ENCODE data around the gene B2M. TPM values are rescaled to one million over a fixed set of nuclear protein-coding genes. Genes with fewer than 3 reads are reported as not detected.
"Not testable (repeated sequence)": the region's sequence is repeated elsewhere in the genome, so short reads cannot be mapped to it uniquely, and the experiment has no call there.

Gene B2M
- total and polyA plus RNA-seq, 2 donors: 6,445 to 8,137 TPM

DNA sequence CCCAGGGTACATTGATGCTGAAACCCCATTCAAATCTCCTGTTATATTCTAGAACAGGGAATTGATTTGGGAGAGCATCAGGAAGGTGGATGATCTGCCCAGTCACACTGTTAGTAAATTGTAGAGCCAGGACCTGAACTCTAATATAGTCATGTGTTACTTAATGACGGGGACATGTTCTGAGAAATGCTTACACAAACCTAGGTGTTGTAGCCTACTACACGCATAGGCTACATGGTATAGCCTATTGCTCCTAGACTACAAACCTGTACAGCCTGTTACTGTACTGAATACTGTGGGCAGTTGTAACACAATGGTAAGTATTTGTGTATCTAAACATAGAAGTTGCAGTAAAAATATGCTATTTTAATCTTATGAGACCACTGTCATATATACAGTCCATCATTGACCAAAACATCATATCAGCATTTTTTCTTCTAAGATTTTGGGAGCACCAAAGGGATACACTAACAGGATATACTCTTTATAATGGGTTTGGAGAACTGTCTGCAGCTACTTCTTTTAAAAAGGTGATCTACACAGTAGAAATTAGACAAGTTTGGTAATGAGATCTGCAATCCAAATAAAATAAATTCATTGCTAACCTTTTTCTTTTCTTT lies 5.8 kb downstream of the B2M start:
- Histone ChIP-seq H3K4me1 (ENCODE audit: control insufficient read depth in 2 of 2, insufficient read depth in 2 of 2, low read length in 2 of 2) (peaks cover 31 to 49% of the 10 kb centered on the region in 2 donors), H3K4me3 (ENCODE audit: low read length in 2 of 2) (no peak overlapping the region)

DNA sequence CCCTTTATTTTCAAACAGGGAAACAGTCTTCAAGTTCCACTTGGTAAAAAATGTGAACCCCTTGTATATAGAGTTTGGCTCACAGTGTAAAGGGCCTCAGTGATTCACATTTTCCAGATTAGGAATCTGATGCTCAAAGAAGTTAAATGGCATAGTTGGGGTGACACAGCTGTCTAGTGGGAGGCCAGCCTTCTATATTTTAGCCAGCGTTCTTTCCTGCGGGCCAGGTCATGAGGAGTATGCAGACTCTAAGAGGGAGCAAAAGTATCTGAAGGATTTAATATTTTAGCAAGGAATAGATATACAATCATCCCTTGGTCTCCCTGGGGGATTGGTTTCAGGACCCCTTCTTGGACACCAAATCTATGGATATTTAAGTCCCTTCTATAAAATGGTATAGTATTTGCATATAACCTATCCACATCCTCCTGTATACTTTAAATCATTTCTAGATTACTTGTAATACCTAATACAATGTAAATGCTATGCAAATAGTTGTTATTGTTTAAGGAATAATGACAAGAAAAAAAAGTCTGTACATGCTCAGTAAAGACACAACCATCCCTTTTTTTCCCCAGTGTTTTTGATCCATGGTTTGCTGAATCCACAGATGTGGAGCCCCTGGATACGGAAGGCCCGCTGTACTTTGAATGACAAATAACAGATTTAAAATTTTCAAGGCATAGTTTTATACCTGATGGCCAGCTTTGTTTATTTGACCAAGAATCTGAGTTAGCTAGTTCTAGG lies 7.0 kb downstream of the B2M start:
- Histone ChIP-seq H3K9me3 (ENCODE audit: control insufficient read depth in 2 of 2, insufficient read depth in 1 of 2, low read length in 1 of 2) (no peaks in the 10 kb centered on the region), H3K27me3 (ENCODE audit: control insufficient read depth in 2 of 2, insufficient read depth in 1 of 2, low read length in 1 of 2) (no peaks in the 10 kb centered on the region), H3K4me3 (ENCODE audit: low read length in 2 of 2) (no peak overlapping the region), H3K27ac (ENCODE audit: low read depth in 1 of 2, low read length in 1 of 2) (peak overlapping the region in 1 of 2 donors; percentile 83), H3K4me1 (ENCODE audit: control insufficient read depth in 2 of 2, insufficient read depth in 2 of 2, low read length in 2 of 2) (peaks cover 31 to 48% of the 10 kb centered on the region in 2 donors), H3K36me3 (ENCODE audit: control insufficient read depth in 2 of 2, insufficient read depth in 2 of 2, low read length in 1 of 2) (peaks cover 38 to 58% of the 10 kb centered on the region in 2 donors)
- 68% methylated on average over 4 of the region's 4 CpGs for WGBS
- no peak for DNase-seq (ENCODE audit: low read depth in 6 of 9, low spot score in 9 of 9)

More for the DNA sequence above, 5.8 kb downstream of the B2M start:
- no peaks in the 10 kb centered on the region for H3K9me3 ChIP-seq (ENCODE audit: control insufficient read depth in 2 of 2, insufficient read depth in 1 of 2, low read length in 1 of 2)
- WGBS: 92% methylated on average over 2 of the region's 2 CpGs
- H3K27me3 ChIP-seq (ENCODE audit: control insufficient read depth in 2 of 2, insufficient read depth in 1 of 2, low read length in 1 of 2): no peaks in the 10 kb centered on the region
- H3K27ac ChIP-seq (ENCODE audit: low read depth in 1 of 2, low read length in 1 of 2): no peak overlapping the region
- peaks cover 38 to 58% of the 10 kb centered on the region in 2 donors for H3K36me3 ChIP-seq (ENCODE audit: control insufficient read depth in 2 of 2, insufficient read depth in 2 of 2, low read length in 1 of 2)
- DNase-seq (ENCODE audit: low read depth in 6 of 9, low spot score in 9 of 9): no peak

DNA sequence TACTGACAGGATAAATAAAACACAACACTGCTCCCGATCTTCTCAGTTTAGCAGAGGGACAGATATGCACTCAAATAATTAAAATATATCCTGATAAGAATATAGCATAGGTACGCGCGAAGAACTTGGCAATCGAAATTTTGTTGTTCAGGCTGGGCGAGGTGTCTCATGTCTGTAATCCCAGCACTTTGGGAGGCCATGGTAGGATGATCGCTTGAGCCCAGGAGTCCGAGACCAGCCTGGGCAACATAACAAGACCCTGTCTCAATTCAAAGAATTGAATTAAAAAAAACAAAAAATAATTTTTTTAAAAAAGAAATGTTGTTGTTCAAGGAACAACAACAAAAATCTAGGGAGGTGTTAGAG lies 7.6 kb downstream of the B2M start:
- H3K27me3 ChIP-seq (ENCODE audit: control insufficient read depth in 2 of 2, insufficient read depth in 1 of 2, low read length in 1 of 2): no peaks in the 10 kb centered on the region
- H3K9me3 ChIP-seq (ENCODE audit: control insufficient read depth in 2 of 2, insufficient read depth in 1 of 2, low read length in 1 of 2): no peaks in the 10 kb centered on the region
- H3K27ac ChIP-seq (ENCODE audit: low read depth in 1 of 2, low read length in 1 of 2): peak overlapping the region in 1 of 2 donors; percentile 83
- no peak for DNase-seq (ENCODE audit: low read depth in 6 of 9, low spot score in 9 of 9)
- peaks cover 28 to 42% of the 10 kb centered on the region in 2 donors for H3K4me1 ChIP-seq (ENCODE audit: control insufficient read depth in 2 of 2, insufficient read depth in 2 of 2, low read length in 2 of 2)
- no peak overlapping the region for H3K4me3 ChIP-seq (ENCODE audit: low read length in 2 of 2)
- WGBS: 96% methylated on average over 8 of the region's 8 CpGs
- H3K36me3 ChIP-seq (ENCODE audit: control insufficient read depth in 2 of 2, insufficient read depth in 2 of 2, low read length in 1 of 2): peaks cover 38 to 53% of the 10 kb centered on the region in 2 donors

DNA sequence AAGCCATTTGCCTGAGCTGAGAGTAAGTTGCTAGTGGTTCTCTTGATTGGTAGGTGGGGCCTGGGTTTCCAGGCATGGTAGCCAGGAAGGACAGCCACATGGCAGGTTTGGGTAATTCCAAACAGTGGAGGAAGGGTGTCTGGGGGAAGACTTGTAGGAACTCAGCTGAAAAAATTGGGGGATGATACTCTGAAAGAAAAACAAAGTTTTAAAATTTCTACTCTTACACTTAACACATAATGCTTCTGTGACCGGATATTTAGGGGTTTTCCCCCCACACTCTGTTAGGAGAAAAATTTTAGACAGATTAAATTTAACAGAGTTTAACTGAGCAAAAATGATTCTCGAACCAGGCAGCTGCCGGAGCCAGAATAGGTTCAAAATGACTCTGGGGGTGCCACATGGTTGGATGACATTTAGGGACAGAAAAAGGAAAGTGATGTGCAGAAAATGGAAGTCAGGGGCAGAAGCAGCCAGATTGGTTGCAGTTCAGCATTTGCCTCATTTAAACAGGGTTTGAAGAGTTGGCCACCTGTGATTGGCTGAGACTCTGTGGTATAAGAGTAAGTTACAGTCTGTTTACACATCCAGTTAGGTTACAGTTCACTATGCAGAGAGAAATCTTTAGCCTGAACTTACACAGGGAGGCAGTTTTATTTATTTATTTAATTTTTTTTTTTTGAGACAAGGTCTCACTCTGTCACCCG lies 8.1 kb downstream of the B2M start:
- H3K27me3 ChIP-seq (ENCODE audit: control insufficient read depth in 2 of 2, insufficient read depth in 1 of 2, low read length in 1 of 2): no peaks in the 10 kb centered on the region

DNA sequence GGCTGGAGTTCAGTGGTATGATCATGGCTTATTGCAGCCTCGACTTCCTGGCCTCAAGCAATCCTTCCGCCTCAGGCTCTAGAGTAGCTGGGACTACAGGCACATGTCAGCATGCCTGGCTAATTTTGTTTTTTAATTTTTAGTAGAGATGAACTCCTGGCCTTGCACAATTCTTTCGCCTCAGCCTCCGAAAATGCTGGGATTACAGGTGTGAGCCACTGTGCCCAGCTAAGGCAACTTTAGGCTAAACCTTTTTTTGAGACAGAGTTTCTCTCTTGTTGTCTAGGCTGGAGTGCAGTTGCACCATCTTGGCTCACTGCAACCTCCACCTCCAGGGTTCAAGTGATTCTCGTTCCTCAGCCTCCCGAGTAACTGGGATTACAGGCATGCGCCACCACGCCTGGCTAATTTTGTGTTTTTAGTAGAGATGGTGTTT lies 8.7 kb downstream of the B2M start:
- 92% methylated on average over 8 of the region's 8 CpGs for WGBS
- H3K9me3 ChIP-seq (ENCODE audit: control insufficient read depth in 2 of 2, insufficient read depth in 1 of 2, low read length in 1 of 2); H3K27me3 ChIP-seq (ENCODE audit: control insufficient read depth in 2 of 2, insufficient read depth in 1 of 2, low read length in 1 of 2); H3K4me3 ChIP-seq (ENCODE audit: low read length in 2 of 2); DNase-seq (ENCODE audit: low read depth in 6 of 9, low spot score in 9 of 9): not testable (repeated sequence)
- H3K4me1 ChIP-seq (ENCODE audit: control insufficient read depth in 2 of 2, insufficient read depth in 2 of 2, low read length in 2 of 2): peaks cover 31 to 44% of the 10 kb centered on the region in 2 donors
- peak overlapping the region; percentile 70 to 83 for H3K27ac ChIP-seq (ENCODE audit: low read depth in 1 of 2, low read length in 1 of 2)
- H3K36me3 ChIP-seq (ENCODE audit: control insufficient read depth in 2 of 2, insufficient read depth in 2 of 2, low read length in 1 of 2): peaks cover 35 to 44% of the 10 kb centered on the region in 2 donors

More for the DNA sequence above, 8.1 kb downstream of the B2M start:
- 83% methylated on average over 4 of the region's 4 CpGs for WGBS
- H3K27ac ChIP-seq (ENCODE audit: low read depth in 1 of 2, low read length in 1 of 2): peak overlapping the region; percentile 74 to 83
- peaks cover 38 to 49% of the 10 kb centered on the region in 2 donors for H3K36me3 ChIP-seq (ENCODE audit: control insufficient read depth in 2 of 2, insufficient read depth in 2 of 2, low read length in 1 of 2)
- DNase-seq (ENCODE audit: low read depth in 6 of 9, low spot score in 9 of 9): peak in 1 of 9 donors; percentile 76
- peaks cover 26 to 42% of the 10 kb centered on the region in 2 donors for H3K4me1 ChIP-seq (ENCODE audit: control insufficient read depth in 2 of 2, insufficient read depth in 2 of 2, low read length in 2 of 2)
- no peaks in the 10 kb centered on the region for H3K9me3 ChIP-seq (ENCODE audit: control insufficient read depth in 2 of 2, insufficient read depth in 1 of 2, low read length in 1 of 2)
- H3K4me3 ChIP-seq (ENCODE audit: low read length in 2 of 2): no peak overlapping the region

DNA sequence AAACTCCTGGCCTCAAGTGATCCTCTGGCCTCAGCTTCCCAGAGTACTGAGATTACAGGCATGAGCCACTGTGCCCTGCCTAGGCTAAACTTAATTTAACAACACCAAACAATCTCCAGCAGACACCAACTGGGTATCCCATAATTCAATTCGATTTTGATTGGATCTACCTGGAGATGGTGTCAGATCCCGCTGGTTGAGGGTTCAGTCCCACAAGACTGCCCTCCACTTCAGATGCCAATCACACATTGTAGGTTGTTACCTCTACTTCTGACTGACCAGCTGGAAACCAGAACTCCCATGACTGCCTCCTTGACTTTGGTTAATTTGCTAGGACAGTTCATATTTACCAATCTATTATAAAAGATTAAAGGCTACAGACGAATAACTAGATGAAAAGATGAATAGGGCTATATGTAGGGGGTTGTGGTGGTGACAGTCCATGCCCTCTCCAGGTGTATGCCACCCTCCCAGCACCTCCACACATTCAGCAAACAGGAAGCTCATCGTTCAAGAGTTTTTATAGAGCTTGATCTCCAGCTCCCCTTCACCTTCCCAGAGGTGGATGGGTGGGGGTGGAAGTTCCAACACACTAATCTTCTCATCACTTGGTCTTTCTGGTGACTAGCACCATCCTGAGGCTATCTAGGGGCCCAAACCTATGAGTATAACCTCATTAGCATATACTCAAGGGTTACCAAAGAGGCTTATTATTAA lies 9.3 kb downstream of the B2M start:
- Histone ChIP-seq H3K4me1 (ENCODE audit: control insufficient read depth in 2 of 2, insufficient read depth in 2 of 2, low read length in 2 of 2) (peaks cover 29 to 46% of the 10 kb centered on the region in 2 donors), H3K27me3 (ENCODE audit: control insufficient read depth in 2 of 2, insufficient read depth in 1 of 2, low read length in 1 of 2) (no peaks in the 10 kb centered on the region), H3K27ac (ENCODE audit: low read depth in 1 of 2, low read length in 1 of 2) (peak overlapping the region; percentile 33 to 83), H3K9me3 (ENCODE audit: control insufficient read depth in 2 of 2, insufficient read depth in 1 of 2, low read length in 1 of 2) (no peaks in the 10 kb centered on the region), H3K4me3 (ENCODE audit: low read length in 2 of 2) (no peak overlapping the region), H3K36me3 (ENCODE audit: control insufficient read depth in 2 of 2, insufficient read depth in 2 of 2, low read length in 1 of 2) (peaks cover 29 to 38% of the 10 kb centered on the region in 2 donors)
- WGBS: 76% methylated on average over 4 of the region's 4 CpGs
- no peak for DNase-seq (ENCODE audit: low read depth in 6 of 9, low spot score in 9 of 9)

DNA sequence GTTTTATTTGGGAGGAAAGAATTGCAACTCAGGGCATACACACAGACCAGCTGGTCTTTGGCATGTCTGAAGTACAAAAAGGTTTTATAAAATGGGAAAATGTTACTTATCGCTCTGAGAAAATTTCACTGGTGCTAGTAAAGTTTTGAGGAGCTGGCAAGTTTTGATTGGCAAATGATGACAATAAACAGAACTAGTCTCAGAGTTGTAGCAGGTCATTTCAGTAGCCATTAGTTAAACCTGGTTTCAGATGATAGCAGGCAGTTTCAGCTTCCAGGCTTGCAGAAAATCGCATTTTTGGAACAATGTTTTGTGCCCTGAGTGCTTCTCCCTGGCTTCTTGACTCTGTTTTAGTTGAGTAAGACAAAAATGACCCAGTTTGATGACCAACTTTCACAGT lies 10.7 kb downstream of the B2M start:
- no peak for DNase-seq (ENCODE audit: low read depth in 6 of 9, low spot score in 9 of 9)
- peaks cover 33 to 50% of the 10 kb centered on the region in 2 donors for H3K4me1 ChIP-seq (ENCODE audit: control insufficient read depth in 2 of 2, insufficient read depth in 2 of 2, low read length in 2 of 2)
- peaks cover 15 to 24% of the 10 kb centered on the region in 2 donors for H3K36me3 ChIP-seq (ENCODE audit: control insufficient read depth in 2 of 2, insufficient read depth in 2 of 2, low read length in 1 of 2)
- H3K9me3 ChIP-seq (ENCODE audit: control insufficient read depth in 2 of 2, insufficient read depth in 1 of 2, low read length in 1 of 2): no peaks in the 10 kb centered on the region
- H3K4me3 ChIP-seq (ENCODE audit: low read length in 2 of 2): no peak overlapping the region
- no peaks in the 10 kb centered on the region for H3K27me3 ChIP-seq (ENCODE audit: control insufficient read depth in 2 of 2, insufficient read depth in 1 of 2, low read length in 1 of 2)
- WGBS: 94% methylated on average over 2 of the region's 2 CpGs
- H3K27ac ChIP-seq (ENCODE audit: low read depth in 1 of 2, low read length in 1 of 2): no peak overlapping the region

DNA sequence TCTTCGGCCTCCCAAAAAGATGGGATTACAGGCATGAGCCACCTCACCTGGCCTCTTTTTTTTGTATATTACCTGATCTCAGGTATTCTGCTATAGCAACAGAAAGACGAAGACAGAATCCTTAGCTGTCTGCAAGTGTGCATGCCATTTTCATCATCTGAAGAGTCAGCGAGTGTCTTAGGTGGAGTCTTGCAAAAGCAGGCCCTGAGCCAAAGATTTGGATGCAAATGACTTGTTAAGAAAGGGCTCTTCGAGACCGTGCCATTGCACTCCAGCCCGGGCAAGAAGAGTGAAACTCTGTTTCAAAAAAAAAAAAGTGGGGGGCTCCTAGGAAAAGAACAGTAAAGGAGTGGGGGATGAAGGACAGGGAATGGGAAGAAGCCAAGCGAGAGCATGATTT lies 14.8 kb downstream of the B2M start:
- no peaks in the 10 kb centered on the region for H3K36me3 ChIP-seq (ENCODE audit: control insufficient read depth in 2 of 2, insufficient read depth in 2 of 2, low read length in 1 of 2)
- peaks cover 30 to 42% of the 10 kb centered on the region in 2 donors for H3K4me1 ChIP-seq (ENCODE audit: control insufficient read depth in 2 of 2, insufficient read depth in 2 of 2, low read length in 2 of 2)
- H3K4me3 ChIP-seq (ENCODE audit: low read length in 2 of 2): peak overlapping the region in 1 of 2 donors; percentile 19
- WGBS: 56% methylated on average over 7 of the region's 7 CpGs
- peak overlapping the region; percentile 91 to 98 for H3K27ac ChIP-seq (ENCODE audit: low read depth in 1 of 2, low read length in 1 of 2)
- no peaks in the 10 kb centered on the region for H3K27me3 ChIP-seq (ENCODE audit: control insufficient read depth in 2 of 2, insufficient read depth in 1 of 2, low read length in 1 of 2)
- H3K9me3 ChIP-seq (ENCODE audit: control insufficient read depth in 2 of 2, insufficient read depth in 1 of 2, low read length in 1 of 2): peaks cover 0 to 4% of the 10 kb centered on the region in 2 donors
- DNase-seq (ENCODE audit: low read depth in 6 of 9, low spot score in 9 of 9): no peak

All from thymus (tissue), 11 donors.